GM20431 (cell line): ENCODE results near the gene TAF13.
"Not testable (repeated sequence)": the region's sequence is repeated elsewhere in the genome, so short reads cannot be mapped to it uniquely, and the experiment has no call there.

Experiments
- in situ Hi-C: fragments of 300-500 bp; cut with MseI, MboI; formaldehyde crosslinking; loops from one replicate; pipeline ENCODE4 v1.15.0; 2020; ENCODE audit warnings: low sequenced_read_pairs; ENCODE audit not compliant: unreplicated experiment

Gene TAF13

DNA sequence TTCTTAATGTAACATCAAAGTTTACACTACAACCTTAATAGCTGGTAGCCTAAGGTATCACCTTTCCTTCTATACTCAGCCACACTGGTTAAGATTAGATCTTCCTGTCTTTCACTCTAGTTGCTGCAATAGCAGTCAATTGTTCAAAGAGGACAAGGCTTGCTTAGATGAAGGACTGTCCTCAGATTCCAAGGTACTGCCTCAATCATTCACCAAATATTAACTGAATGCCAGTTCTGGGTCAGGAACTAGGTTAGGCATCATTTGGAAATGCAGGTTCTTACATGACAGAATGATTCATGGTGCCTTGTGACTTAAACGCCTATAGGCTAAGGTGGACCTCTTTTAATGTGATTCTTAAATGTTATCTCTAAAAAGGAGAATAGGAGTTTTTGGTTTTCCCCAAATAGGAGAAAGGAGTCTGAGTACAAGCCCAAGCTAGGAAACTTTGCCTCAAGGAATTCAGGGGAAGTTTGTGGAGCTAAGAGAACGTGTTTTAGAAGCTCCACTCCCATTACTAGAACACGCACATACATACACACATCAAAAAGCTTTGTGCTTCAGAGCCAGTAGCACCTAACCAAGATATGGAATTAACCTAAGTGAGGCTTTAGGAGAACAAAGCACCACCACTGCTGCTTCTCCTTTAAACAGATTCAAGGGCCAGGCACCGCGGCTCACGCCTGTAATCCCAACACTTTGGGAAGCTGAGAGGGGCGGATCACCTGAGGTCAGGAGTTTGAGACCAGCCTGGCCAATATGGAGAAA, 25.4 kb downstream of the TAF13 start:
- in situ Hi-C loops, result no loop called here

DNA sequence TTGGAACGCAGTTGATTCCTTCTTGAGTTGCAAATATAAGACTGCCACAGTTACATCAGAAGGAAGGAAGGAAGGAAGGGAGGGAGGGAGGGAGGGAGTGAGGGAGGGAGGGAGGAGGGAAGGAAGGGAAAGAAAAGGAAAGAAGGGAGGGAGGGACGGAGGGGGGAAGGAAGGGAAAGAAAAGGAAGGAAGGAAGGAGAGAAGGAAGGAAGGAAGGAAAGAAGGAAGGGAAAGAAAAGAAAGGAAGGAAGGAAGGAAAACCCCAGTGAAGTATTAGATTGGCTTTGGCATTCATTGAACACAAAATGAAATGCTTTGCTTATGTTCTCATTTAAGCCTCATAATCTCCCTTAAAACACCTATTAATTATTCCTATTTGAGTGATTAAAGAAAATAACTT, 27.5 kb downstream of the TAF13 start:
- in situ Hi-C loops, result no loop called here

DNA sequence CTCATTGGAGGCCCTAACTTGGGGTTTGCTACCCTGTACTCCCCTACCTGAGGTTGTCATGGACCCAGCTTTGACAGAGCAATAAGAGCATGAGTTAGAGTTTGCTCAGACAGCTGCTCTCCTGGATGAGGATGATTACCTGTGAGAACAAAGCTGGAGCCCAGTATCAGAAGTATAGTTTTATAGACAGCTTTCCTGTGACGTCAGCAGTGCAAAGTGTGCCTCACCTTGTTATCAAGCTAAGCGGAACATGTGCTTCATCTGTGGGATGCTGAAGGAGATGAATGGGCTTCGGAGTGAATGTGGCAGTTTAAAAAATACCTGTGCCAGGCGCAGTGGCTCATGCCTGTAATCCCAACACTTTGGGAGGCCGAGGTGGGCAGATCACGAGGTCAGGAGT, 28.5 kb downstream of the TAF13 start:
- in situ Hi-C loops, result no loop called here

DNA sequence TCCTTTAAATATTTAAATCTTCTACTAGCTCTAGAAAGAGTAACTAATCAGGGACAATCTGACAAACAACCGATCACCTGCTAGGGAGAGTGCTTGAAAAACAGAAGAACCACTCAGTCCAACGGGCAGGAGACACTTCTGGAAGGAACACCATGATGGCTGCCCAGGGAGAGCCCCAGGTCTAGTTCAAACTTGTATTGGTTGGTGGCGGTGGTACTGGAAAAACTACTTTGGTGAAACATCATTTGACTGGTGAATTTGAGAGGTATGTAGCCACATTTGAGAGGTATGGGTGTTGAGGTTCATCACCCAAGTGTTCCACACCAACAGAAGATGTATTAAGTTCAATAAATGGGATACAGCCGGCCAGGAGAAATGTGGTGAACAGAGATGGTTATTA, 29.1 kb downstream of the TAF13 start:
- in situ Hi-C loops, result no loop called here

DNA sequence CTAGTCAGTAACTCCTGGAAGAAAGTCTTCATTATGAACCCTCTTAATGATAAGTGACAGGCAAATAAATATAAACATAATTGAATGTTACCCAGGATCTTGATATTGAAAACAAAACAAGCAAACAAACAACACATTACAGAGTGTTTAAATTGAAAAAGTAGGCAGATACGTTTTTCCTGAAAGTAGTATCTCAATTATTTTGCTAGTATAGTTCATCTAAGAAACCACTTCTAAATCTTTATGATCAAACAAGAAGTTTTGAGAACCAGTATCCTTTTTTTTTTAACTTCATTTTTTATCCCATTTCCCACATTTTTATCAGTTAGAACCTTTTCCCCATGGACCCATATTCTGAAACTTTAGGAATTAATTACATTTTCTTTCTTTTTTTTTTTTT, 30.2 kb downstream of the TAF13 start:
- in situ Hi-C loops, result no loop called here

DNA sequence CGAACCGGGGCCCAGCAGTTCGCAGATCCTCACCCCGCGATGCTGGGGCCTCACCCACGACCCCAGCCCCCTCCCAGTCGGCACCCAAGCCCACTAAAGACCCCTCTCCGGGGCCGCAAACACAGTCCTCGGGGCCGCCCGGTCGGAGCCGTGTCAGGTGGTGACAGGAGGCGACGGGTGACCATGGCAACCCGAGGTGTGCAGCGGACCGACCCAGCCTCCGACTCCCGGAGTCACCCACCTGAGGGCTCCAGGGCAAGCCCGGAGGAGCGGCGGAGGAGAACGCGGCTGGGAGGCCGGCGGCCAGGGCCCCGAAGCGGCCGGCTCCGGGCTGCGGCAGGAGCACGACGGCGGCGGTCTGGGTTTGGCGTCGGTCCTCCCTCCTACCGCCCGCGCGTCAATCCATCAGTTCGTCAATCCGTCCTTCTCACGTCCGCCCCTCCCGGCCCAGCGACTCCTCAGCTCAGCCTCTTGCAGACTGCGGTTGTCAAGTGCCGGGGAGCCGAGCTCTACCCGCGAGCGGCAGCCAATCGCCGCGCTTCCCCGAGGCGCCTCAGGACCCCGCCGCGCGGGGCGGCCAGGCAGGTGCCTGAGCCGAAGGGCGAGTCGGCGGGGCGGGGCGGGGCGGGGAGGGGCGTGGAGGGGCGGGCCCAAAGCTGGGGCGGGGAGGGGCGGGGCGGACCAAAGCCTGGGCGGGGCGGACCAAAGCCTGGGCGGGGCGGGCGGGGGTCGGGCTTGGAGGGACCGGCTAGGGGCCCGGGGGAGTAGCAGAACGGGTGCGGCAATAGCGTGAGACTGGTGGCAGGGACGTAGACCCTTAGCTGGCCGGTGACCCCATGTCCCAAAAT, 34.0 kb downstream of the TAF13 start, which contains the start of gene WDR47:
Gene WDR47, minus strand, starts transcription at position 482 of the 848 bp plus-strand sequence. CDS start 18,590 bp downstream, outside the sequence.
- in situ Hi-C loops, result no loop called here

DNA sequence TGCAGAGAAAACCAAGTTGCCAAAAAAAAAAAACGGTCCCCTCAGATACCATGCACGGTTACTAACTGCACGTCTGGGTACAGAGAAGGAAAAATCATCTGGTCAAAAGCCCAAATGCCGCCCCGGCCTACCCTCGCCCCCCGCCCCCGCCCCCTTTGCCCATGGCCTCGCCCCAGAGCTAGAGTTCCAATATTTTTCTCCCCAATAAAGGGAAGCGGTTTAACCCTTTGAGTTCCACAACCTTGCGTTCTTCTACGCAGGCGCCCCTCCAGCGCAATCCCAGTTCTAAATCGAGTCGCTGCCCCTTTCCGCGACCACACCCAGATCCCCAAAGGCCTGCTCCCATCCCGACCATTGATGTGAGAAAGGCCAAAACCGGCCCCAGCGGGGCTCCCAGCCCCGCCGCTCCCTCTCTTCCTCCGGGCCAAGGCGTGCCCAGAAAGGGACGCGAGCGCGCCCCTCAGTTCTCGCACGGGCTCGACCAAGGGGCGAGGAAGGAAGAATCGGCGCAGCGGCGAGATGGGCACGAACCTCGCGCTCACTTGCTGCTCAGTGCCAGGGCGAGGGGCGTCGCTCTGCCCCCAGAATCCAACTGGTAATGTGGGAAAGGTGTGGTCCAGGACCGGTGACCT, 34.7 kb downstream of the TAF13 start:
- in situ Hi-C loops, result no loop called here

DNA sequence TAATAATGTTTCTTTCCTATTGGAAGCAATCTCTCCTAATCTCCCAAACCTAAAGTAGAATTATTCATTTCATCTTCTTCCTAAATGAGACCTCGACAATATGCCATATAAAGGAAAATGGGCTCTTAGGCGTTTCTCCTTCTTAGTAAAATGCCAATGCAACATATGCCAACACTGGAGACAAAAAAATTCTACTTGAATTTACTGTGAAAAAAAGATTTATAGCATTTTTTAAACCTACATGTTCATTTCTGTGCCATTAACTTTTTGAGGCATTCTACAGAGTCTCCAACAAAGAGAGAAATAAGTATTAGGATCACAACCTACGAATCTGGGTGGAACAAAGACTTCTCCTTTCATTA, 35.2 kb downstream of the TAF13 start:
- in situ Hi-C loops, result no loop called here

DNA sequence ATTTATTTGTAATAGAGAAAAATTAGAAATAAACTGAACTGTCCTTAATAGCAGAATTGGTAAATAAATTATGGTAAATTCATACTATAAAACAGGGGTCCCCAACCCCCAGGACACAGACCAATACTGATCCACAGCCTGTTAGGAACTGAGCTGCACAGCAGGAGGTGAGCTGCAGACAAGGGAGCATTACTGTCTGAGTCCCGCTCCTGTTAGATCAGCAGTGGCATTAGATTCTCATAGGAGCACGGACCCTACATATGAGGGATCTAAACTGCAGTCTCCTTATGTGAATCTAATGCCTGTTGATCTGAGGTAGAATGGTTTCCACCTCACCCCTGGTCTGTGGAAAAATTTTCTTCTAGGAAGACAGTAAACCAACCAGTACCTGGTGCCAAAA, 41.4 kb downstream of the TAF13 start:
- in situ Hi-C loops, result no loop called here

DNA sequence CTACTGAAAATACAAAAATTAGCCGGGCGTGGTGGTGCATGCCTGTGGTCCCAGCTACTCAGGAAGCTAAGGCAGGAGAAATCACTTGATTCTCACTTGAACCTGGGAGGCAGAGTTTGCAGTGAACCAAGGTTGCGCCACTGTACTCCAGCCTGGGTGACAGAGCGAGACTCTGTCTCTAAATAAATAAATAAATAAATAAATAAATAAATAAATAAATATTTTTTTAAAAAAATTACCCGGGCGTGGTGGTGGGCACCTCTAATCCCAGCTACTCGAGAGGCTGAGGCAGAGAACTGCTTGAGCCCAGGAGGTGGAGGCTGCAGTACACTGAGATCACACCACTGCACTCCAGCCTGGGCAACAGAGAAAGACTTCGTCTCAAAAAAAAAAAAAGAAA, 46.3 kb downstream of the TAF13 start:
- in situ Hi-C loops, result not testable (repeated sequence)

DNA sequence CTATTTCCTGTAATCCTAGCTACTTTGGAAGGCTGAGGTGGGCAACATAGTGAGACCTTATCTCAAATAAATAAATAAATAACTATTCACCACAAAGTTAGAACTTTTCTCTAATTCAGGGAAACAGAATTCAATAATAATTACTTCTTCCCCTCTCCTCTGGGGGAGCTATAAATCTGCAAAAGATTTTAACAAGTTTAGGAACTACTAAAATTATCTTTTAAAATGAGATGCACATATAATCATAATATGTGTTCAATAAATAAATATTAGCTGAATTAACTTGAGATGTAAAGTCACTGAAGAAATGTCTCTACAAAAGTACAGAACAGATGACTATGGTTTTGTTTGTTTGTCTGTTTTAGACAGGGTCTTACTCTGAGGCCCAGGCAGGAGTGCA, 48.0 kb downstream of the TAF13 start:
- in situ Hi-C loops, result no loop called here

DNA sequence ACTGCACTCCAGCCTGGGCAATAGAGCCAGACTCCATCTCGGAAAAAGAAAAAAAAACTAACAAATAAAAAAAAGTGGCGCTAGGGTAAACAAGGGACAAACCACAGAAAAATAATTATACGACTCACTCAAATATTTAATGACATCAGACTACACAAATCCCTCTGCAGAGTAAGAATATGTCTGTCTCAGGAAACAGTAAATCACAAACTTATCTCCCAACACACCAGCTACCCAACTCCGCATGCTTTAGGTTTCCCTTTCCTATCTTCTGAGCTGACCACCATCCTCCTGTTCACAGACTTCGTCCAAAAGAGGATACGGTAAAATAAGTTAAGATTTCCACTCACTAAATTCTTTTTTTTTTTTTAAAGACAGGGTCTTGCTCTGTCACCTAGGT, 50.1 kb downstream of the TAF13 start:
- in situ Hi-C loops, result no loop called here

DNA sequence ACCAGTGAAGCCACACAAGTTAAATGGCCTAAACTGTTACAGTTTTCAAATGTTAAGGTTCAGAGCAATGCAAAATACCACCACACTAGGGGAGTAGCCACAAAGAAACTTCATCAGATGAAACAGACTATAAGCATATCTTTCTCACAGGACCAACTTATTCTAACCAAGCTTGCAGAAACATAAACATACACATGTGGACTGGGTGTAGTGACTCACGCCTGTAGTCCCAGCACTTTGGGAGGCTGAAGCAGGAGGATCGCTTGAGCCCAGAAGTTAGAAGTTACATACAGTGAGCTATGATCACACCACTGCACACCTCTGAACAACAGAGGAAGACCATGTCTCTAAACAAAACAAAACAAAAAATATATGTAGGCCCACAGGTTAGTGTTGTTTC, 51.2 kb downstream of the TAF13 start:
- in situ Hi-C loops, result no loop called here

DNA sequence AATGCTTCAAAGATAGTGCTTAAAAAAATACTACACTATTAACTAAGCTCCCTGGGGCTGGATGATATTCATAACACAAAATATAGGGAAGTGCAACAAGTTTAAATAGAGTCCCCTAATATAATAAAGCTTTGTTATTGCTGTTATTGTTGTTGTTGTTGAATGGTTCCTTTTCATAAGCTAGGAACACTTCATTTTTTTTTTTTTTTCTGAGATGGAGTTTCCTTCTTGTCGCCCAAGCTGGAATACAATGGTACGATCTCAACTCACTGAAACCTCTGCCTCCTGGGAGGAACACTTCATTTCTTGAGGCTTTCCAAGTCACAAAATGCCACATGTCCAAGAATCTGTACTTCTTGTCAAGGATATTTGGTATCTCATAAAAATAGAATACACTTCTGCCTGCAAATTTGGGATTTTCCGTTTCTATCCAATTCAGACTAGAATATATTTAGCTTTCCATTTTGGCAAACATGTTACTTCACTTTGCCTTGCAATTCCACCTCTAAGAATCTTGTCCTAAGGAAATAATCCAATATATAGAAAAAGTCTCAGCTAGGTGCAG, 55.0 kb downstream of the TAF13 start:
- in situ Hi-C loops, result no loop called here

DNA sequence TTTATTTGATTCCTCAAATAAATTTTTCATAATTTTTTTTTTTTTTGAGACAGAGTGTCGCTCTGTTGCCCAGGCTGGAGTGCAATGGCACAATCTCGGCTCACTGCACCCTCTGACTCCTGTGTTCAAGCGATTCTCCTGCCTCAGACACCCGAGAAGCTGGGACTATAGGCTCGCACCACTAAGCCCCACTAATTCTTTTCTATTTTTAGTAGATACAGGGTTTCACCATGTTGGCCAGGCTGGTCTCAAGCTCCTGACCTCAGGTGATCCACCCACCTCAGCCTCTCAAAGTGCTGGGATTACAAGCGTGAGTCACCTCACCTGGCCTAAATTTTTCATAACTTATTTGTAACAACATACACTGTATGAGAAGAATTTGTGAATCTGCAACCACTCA, 58.1 kb downstream of the TAF13 start:
- in situ Hi-C loops, result not testable (repeated sequence)

DNA sequence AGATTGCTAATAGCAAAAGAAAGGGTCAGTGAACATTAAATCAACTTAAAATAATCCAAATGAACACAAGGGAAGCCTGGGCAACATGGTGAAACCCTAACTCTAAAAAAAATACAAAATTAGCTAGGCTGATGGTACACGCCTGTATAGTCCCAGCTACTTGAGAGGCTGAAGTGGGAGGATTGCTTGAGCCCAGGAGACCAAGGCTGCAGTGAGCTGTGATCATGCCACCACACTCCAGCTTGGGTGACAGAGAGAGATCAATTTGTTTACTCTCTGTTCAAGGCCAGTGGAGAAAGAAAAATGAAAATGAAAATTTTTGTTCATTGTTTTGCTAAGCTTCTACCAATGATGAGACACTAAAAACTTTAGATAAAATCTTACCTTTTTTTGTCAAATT, 58.7 kb downstream of the TAF13 start:
- in situ Hi-C loops, result no loop called here
